Measurements from ENCODE around the gene VENTX.

GRCh38 chr10:133238466-133238804 is 780 bp downstream of the VENTX start:
- TF ChIP-seq EZH2phosphoT487 (IDR thresholded peaks at IDR 0.05; ENCODE audit: insufficient read depth, low read depth) (no peak), EZH2 (IDR thresholded peaks at IDR 0.05; ENCODE audit: insufficient read depth, poor library complexity, severe bottlenecking) (no peak)

Measured in GM23248 (cell line).